ENCODE data around the gene HSPA12A. TPM values are rescaled to one million over a fixed set of nuclear protein-coding genes. Genes with fewer than 3 reads are reported as not detected.

HSPA12A gene
- polyA plus RNA-seq, 2 of the 4 experiments (the other 2 are of a cell fraction): 16.9 to 17.0 TPM

DNA sequence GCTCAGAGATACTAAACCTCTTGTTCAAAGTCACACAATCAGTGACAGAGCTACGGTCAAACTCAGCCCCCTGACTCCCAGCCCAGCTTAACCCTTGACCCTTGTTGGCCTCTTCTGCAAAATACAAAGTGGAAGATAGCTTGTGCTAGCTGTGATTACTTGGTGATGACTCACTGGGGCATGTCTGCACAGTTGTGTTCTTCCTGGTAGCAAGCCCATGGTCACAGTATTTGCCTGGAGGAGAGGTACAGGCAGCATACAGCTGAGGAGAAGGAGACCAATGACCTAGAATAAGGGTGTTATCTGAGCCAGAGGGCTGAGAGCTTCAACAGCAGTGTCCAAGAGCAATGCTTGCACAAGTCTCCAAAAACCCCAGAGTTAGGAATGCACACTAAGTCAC, 5.7 kb upstream of the HSPA12A start:
- peak overlapping the region; percentile 65 to 72 for H3K27ac ChIP-seq
- H3K4me3 ChIP-seq: no peak overlapping the region
- H3K9me3 ChIP-seq: 0 out of 3 replicates have a peak, but pooled peaks cover 3% of the 10 kb centered on the region
- H3K4me1 ChIP-seq: peaks cover 29% of the 10 kb centered on the region
- FAIRE-seq (peak; percentile 43), ATAC-seq (peak; percentile 32 to 56; a peak in 3 of 6 replicates), DNase-seq (ENCODE audit: low read depth in 1 of 2, low spot score in 1 of 2) (peak; percentile 44 to 55)
- WGBS (ENCODE audit: missing lambda C conversion rate): 27% methylated on average over 1 of the region's 1 CpG
- TF ChIP-seq, protein P1, sequence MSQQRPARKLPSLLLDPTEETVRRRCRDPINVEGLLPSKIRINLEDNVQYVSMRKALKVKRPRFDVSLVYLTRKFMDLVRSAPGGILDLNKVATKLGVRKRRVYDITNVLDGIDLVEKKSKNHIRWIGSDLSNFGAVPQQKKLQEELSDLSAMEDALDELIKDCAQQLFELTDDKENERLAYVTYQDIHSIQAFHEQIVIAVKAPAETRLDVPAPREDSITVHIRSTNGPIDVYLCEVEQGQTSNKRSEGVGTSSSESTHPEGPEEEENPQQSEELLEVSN (IDR thresholded peaks at IDR 0.05; ENCODE audit: borderline replicate concordance, low read depth): no peak
- TF ChIP-seq ZC3H11A (IDR thresholded peaks at IDR 0.05): no peak
- TF ChIP-seq ESRRA (IDR thresholded peaks at IDR 0.05; ENCODE audit: borderline replicate concordance, low read length): no peak
- no peak for TF ChIP-seq CHD4 (IDR thresholded peaks at IDR 0.05; ENCODE audit: borderline replicate concordance)
- TF ChIP-seq CHD2 (IDR thresholded peaks at IDR 0.05; ENCODE audit: low read length, partially characterized antibody): no peak
- TF ChIP-seq, protein P2, sequence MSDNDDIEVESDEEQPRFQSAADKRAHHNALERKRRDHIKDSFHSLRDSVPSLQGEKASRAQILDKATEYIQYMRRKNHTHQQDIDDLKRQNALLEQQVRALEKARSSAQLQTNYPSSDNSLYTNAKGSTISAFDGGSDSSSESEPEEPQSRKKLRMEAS (IDR thresholded peaks at IDR 0.05): peak; percentile 37; the same call in 1 of the 2 replicates
- TF ChIP-seq, protein P3, sequence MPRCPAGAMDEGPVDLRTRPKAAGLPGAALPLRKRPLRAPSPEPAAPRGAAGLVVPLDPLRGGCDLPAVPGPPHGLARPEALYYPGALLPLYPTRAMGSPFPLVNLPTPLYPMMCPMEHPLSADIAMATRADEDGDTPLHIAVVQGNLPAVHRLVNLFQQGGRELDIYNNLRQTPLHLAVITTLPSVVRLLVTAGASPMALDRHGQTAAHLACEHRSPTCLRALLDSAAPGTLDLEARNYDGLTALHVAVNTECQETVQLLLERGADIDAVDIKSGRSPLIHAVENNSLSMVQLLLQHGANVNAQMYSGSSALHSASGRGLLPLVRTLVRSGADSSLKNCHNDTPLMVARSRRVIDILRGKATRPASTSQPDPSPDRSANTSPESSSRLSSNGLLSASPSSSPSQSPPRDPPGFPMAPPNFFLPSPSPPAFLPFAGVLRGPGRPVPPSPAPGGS (IDR thresholded peaks at IDR 0.05): no peak
- TF ChIP-seq, protein P4, sequence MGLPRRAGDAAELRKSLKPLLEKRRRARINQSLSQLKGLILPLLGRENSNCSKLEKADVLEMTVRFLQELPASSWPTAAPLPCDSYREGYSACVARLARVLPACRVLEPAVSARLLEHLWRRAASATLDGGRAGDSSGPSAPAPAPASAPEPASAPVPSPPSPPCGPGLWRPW (IDR thresholded peaks at IDR 0.05): no peak
- TF ChIP-seq FOSL2 (IDR thresholded peaks at IDR 0.05): 0 out of 2 replicates have a peak, but pooled peaks have one; percentile 20
- peak; percentile 51 for TF ChIP-seq FOSL2 (CRISPR knock-in tag; IDR thresholded peaks at IDR 0.05)
- CTCF ChIA-PET: interaction anchor here (0.9 to 3.8 kb wide), 5 partner anchors 12 to 66 kb away, joined by 3 to 22 read pairs (median 4); no protein-coding TSS in a partner anchor
- peak overlapping the region; percentile 49 for H3K4me2 ChIP-seq
- POLR2A ChIA-PET: interaction anchor here (0.5 to 1.2 kb wide), 2 partner anchors 12 to 63 kb away, joined by 3 read pairs; no protein-coding TSS in a partner anchor

DNA sequence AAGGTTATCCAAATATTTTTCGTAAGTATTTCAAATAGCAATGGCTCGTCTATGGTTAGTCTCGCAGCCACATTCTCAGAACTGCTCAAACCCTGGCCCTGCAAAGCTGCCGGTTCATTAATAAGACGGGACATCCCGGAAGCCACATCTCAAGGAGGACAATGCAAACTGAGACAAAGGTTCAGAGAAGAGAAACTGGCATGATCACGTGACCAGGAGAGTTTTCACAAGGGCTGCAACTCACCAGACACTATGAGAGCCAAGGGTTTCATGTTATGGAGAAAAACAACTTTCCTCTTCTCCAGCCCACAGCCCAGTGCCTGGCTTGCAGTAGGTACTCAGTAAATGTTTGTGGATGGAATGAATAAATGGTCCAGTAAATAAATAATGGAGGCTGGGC, 5.0 kb upstream of the HSPA12A start:
- ATAC-seq (no peak), DNase-seq (ENCODE audit: low read depth in 1 of 2, low spot score in 1 of 2) (no peak), FAIRE-seq (no peak)
- no peak overlapping the region for H3K4me3 ChIP-seq
- POLR2A ChIA-PET: interaction anchor here (1.2 kb wide), 1 partner anchor 13 kb away, joined by 3 read pairs; no protein-coding TSS in a partner anchor
- H3K4me1 ChIP-seq: peaks cover 22% of the 10 kb centered on the region
- 81% methylated on average over 7 of the region's 7 CpGs for WGBS (ENCODE audit: missing lambda C conversion rate)
- peak overlapping the region; percentile 49; the same call in 1 of the 3 replicates for H3K4me2 ChIP-seq
- H3K27ac ChIP-seq: peak overlapping the region in 1 of 2 experiments; percentile 72; a peak in 2 of 6 replicates
- 0 out of 3 replicates have a peak, but pooled peaks cover 3% of the 10 kb centered on the region for H3K9me3 ChIP-seq
- CTCF ChIA-PET: interaction anchor here (2.1 to 3.8 kb wide), 3 partner anchors 12 to 428 kb away, joined by 5 to 22 read pairs (median 12); no protein-coding TSS in a partner anchor
- TF ChIP-seq MAFK (IDR thresholded peaks at IDR 0.05; ENCODE audit: partially characterized antibody) (no peak), RCOR1 (IDR thresholded peaks at IDR 0.05; ENCODE audit: low read depth, low read length) (no peak), EP300 (IDR thresholded peaks at IDR 0.05) (no peak)
- TF ChIP-seq, protein P5, sequence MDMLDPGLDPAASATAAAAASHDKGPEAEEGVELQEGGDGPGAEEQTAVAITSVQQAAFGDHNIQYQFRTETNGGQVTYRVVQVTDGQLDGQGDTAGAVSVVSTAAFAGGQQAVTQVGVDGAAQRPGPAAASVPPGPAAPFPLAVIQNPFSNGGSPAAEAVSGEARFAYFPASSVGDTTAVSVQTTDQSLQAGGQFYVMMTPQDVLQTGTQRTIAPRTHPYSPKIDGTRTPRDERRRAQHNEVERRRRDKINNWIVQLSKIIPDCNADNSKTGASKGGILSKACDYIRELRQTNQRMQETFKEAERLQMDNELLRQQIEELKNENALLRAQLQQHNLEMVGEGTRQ (IDR thresholded peaks at IDR 0.05): peak; percentile 56

DNA sequence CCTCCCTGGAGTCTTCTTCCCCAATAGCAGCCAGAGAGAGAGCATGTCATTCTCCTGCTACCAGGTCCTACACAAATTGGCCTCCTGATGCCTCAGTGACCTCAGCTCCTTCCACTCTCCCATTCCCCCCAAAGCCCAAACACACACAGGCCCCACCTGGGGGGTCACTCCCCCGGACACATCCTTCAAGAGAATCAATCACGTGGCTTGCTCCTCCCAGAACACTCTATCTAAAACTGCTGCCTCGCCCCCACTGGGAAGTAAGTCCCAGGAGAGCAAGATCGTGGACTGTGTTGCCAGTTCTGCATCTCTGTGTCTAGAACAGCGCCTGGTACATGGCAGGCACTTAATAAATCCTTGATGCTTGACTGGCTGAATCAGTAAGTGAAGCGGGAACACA, 2.5 kb upstream of the HSPA12A start:
- H3K4me2 ChIP-seq: no peak overlapping the region
- H3K4me1 ChIP-seq: peaks cover 23% of the 10 kb centered on the region
- DNase-seq (ENCODE audit: low read depth in 1 of 2, low spot score in 1 of 2) (no peak), FAIRE-seq (no peak), ATAC-seq (no peak)
- 73% methylated on average over 6 of the region's 6 CpGs for WGBS (ENCODE audit: missing lambda C conversion rate)
- TF ChIP-seq FOXS1 (CRISPR knock-in tag; IDR thresholded peaks at IDR 0.05) (no peak), ZC3H11A (IDR thresholded peaks at IDR 0.05) (no peak), FOSL2 (IDR thresholded peaks at IDR 0.05) (no peak), FOSL2 (CRISPR knock-in tag; IDR thresholded peaks at IDR 0.05) (no peak), NR3C1 (IDR thresholded peaks at IDR 0.05) (no peak), ESRRA (IDR thresholded peaks at IDR 0.05; ENCODE audit: borderline replicate concordance, low read length) (no peak), RARB (CRISPR knock-in tag; IDR thresholded peaks at IDR 0.05) (no peak), HEYL (CRISPR knock-in tag; IDR thresholded peaks at IDR 0.05) (no peak), CHD2 (IDR thresholded peaks at IDR 0.05; ENCODE audit: low read length, partially characterized antibody) (no peak), ZNF302 (CRISPR knock-in tag; IDR thresholded peaks at IDR 0.05) (no peak), RCOR1 (IDR thresholded peaks at IDR 0.05; ENCODE audit: low read depth, low read length) (no peak), BHLHE40 (IDR thresholded peaks at IDR 0.05; ENCODE audit: low read depth, low read length) (no peak), KDM1A (IDR thresholded peaks at IDR 0.05; ENCODE audit: low read depth) (no peak)
- TF ChIP-seq, protein P6, sequence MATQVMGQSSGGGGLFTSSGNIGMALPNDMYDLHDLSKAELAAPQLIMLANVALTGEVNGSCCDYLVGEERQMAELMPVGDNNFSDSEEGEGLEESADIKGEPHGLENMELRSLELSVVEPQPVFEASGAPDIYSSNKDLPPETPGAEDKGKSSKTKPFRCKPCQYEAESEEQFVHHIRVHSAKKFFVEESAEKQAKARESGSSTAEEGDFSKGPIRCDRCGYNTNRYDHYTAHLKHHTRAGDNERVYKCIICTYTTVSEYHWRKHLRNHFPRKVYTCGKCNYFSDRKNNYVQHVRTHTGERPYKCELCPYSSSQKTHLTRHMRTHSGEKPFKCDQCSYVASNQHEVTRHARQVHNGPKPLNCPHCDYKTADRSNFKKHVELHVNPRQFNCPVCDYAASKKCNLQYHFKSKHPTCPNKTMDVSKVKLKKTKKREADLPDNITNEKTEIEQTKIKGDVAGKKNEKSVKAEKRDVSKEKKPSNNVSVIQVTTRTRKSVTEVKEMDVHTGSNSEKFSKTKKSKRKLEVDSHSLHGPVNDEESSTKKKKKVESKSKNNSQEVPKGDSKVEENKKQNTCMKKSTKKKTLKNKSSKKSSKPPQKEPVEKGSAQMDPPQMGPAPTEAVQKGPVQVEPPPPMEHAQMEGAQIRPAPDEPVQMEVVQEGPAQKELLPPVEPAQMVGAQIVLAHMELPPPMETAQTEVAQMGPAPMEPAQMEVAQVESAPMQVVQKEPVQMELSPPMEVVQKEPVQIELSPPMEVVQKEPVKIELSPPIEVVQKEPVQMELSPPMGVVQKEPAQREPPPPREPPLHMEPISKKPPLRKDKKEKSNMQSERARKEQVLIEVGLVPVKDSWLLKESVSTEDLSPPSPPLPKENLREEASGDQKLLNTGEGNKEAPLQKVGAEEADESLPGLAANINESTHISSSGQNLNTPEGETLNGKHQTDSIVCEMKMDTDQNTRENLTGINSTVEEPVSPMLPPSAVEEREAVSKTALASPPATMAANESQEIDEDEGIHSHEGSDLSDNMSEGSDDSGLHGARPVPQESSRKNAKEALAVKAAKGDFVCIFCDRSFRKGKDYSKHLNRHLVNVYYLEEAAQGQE (IDR thresholded peaks at IDR 0.05): no peak
- TF ChIP-seq, protein P7, sequence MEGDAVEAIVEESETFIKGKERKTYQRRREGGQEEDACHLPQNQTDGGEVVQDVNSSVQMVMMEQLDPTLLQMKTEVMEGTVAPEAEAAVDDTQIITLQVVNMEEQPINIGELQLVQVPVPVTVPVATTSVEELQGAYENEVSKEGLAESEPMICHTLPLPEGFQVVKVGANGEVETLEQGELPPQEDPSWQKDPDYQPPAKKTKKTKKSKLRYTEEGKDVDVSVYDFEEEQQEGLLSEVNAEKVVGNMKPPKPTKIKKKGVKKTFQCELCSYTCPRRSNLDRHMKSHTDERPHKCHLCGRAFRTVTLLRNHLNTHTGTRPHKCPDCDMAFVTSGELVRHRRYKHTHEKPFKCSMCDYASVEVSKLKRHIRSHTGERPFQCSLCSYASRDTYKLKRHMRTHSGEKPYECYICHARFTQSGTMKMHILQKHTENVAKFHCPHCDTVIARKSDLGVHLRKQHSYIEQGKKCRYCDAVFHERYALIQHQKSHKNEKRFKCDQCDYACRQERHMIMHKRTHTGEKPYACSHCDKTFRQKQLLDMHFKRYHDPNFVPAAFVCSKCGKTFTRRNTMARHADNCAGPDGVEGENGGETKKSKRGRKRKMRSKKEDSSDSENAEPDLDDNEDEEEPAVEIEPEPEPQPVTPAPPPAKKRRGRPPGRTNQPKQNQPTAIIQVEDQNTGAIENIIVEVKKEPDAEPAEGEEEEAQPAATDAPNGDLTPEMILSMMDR (IDR thresholded peaks at IDR 0.05): no peak
- no peak overlapping the region for H3K27ac ChIP-seq
- POLR2A ChIA-PET: no interaction called here
- no peak overlapping the region for H3K4me3 ChIP-seq
- H3K9me3 ChIP-seq: 0 out of 3 replicates have a peak, but pooled peaks cover 3% of the 10 kb centered on the region
- CTCF ChIA-PET: interaction anchor here (1.1 to 3.8 kb wide), 6 partner anchors 15 to 431 kb away, joined by 3 to 22 read pairs (median 7); no protein-coding TSS in a partner anchor
